ENCODE measurements around the gene CTTNBP2NL. TPM values are rescaled to one million over a fixed set of nuclear protein-coding genes. Genes with fewer than 3 reads are reported as not detected.
A peak's percentile ranks its signal among the peaks of the same experiment; 100 is the strongest.

Gene CTTNBP2NL
- polyA plus RNA-seq, 1 experiment: 30.5 TPM

GRCh38 chr1:112492076-112492475 is 96.1 kb downstream of the CTTNBP2NL start:
- CTCF ChIA-PET: interaction anchor here (4.4 kb wide), 1 partner anchor 10 kb away, joined by 25 read pairs; no protein-coding TSS in a partner anchor
- Histone ChIP-seq H3K27me3 (ENCODE audit: control insufficient read depth, insufficient read depth, low read length) (no peaks in the 10 kb centered on the region), H3K4me3 (ENCODE audit: low read depth, low read length) (no peak overlapping the region), H3K9me3 (ENCODE audit: control insufficient read depth, insufficient read depth, low read length) (no peaks in the 10 kb centered on the region), H3K27ac (ENCODE audit: low read depth, low read length) (no peak overlapping the region)
- no peak for TF ChIP-seq CTCF (IDR thresholded peaks at IDR 0.05; ENCODE audit: low read depth, low read length)
- POLR2A ChIA-PET: interaction anchor here (0.9 kb wide), 1 partner anchor 83 kb away, joined by 4 read pairs; no protein-coding TSS in a partner anchor
- DNase-seq (ENCODE audit: low read depth, low spot score): no peak

DNA sequence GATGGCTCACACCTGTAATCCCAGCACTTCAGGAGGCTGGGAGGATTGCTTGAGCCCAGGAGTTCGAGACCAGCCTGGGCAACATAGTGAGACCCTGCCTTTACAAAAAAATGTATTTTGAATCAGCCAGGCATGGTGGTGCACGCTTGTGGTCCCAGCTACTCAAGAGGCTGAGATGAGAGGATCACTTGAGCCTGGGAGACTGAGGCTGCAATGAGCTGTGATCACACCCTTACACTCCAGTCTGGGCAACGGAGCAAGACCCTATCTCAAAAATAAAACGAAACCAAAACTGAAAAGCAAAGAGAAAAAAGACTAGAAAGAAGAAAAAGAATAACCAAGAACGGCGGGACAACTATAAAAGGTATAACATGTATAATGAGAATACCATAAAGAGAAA is 97.3 kb downstream of the CTTNBP2NL start:
- CTCF ChIA-PET: interaction anchor here (1.0 to 4.4 kb wide), 2 partner anchors 8 to 215 kb away, joined by 3 to 25 read pairs; no protein-coding TSS in a partner anchor
- Histone ChIP-seq H3K27me3 (ENCODE audit: control insufficient read depth, insufficient read depth, low read length) (no peaks in the 10 kb centered on the region), H3K9me3 (ENCODE audit: control insufficient read depth, insufficient read depth, low read length) (no peaks in the 10 kb centered on the region), H3K4me3 (ENCODE audit: low read depth, low read length) (no peak overlapping the region), H3K27ac (ENCODE audit: low read depth, low read length) (no peak overlapping the region)
- POLR2A ChIA-PET: interaction anchor here (0.6 kb wide), 1 partner anchor 36 kb away, joined by 3 read pairs; no protein-coding TSS in a partner anchor
- no peak for TF ChIP-seq CTCF (IDR thresholded peaks at IDR 0.05; ENCODE audit: low read depth, low read length)
- no peak for DNase-seq (ENCODE audit: low read depth, low spot score)

DNA sequence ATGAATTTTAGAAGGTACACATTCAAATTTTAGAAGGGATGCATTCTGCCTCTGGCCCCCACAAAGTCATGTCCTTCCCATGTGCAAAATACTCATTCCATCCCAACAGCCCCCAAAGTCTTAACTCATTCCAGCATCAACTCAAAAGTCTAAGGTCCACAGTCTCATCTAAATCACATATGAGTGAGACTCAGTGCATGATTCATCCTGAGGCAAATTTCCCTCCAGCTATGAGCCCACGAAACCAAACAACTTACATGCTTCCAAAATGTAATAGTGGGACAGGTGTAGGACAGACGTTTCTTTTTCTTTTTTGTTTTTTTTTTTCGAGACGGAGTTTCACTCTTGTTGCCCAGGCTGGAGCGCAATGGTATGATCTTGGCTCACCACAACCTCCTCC is 100.3 kb downstream of the CTTNBP2NL start:
- H3K9me3 ChIP-seq (ENCODE audit: control insufficient read depth, insufficient read depth, low read length): no peaks in the 10 kb centered on the region
- no peak overlapping the region for H3K27ac ChIP-seq (ENCODE audit: low read depth, low read length)
- POLR2A ChIA-PET: interaction anchor here (0.7 kb wide), 1 partner anchor 179 kb away, joined by 4 read pairs; no protein-coding TSS in a partner anchor
- TF ChIP-seq CTCF (IDR thresholded peaks at IDR 0.05; ENCODE audit: low read depth, low read length): no peak
- no peak overlapping the region for H3K4me3 ChIP-seq (ENCODE audit: low read depth, low read length)
- CTCF ChIA-PET: interaction anchor here (1.0 kb wide), 1 partner anchor 118 kb away, joined by 3 read pairs; no protein-coding TSS in a partner anchor
- H3K27me3 ChIP-seq (ENCODE audit: control insufficient read depth, insufficient read depth, low read length): no peaks in the 10 kb centered on the region
- DNase-seq (ENCODE audit: low read depth, low spot score): no peak

- peak overlapping the region; percentile 55 for H3K4me3 ChIP-seq (ENCODE audit: low read depth, low read length)
- ChIA-PET POLR2A (interaction anchor here (0.8 to 1.5 kb wide), 9 partner anchors 11 to 117 kb away, joined by 3 to 12 read pairs (median 4); partner anchors contain the start of gene ST7L), CTCF (interaction anchor here (0.6 to 4.4 kb wide), 56 partner anchors 11 to 1781 kb away, joined by 3 to 177 read pairs (median 4); partner anchors contain the start of genes CTTNBP2NL and PPM1J)
- no peak overlapping the region for H3K27ac ChIP-seq (ENCODE audit: low read depth, low read length)
- no peaks in the 10 kb centered on the region for H3K9me3 ChIP-seq (ENCODE audit: control insufficient read depth, insufficient read depth, low read length)
- H3K27me3 ChIP-seq (ENCODE audit: control insufficient read depth, insufficient read depth, low read length): peaks cover 14% of the 10 kb centered on the region
- peak; percentile 88 for TF ChIP-seq CTCF (IDR thresholded peaks at IDR 0.05; ENCODE audit: low read depth, low read length)
- no peak for DNase-seq (ENCODE audit: low read depth, low spot score)
These were observed 106.0 kb downstream of the CTTNBP2NL start for GRCh38 chr1:112501810-112502641.

GRCh38 chr1:112502826-112503225 is 106.8 kb downstream of the CTTNBP2NL start:
- Histone ChIP-seq H3K27ac (ENCODE audit: low read depth, low read length) (no peak overlapping the region), H3K9me3 (ENCODE audit: control insufficient read depth, insufficient read depth, low read length) (no peaks in the 10 kb centered on the region), H3K4me3 (ENCODE audit: low read depth, low read length) (no peak overlapping the region), H3K27me3 (ENCODE audit: control insufficient read depth, insufficient read depth, low read length) (peaks cover 19% of the 10 kb centered on the region)
- CTCF ChIA-PET: interaction anchor here (1.0 to 4.4 kb wide), 14 partner anchors 10 to 170 kb away, joined by 3 to 177 read pairs (median 11); no protein-coding TSS in a partner anchor
- TF ChIP-seq CTCF (IDR thresholded peaks at IDR 0.05; ENCODE audit: low read depth, low read length): no peak
- DNase-seq (ENCODE audit: low read depth, low spot score): no peak
- POLR2A ChIA-PET: interaction anchor here (1.5 kb wide), 1 partner anchor 26 kb away, joined by 10 read pairs; no protein-coding TSS in a partner anchor

Measured in AG04450 (cell line).